Ishikawa (cell line): Measurements from ENCODE around the gene RIOX2.

Source experiments
- CEBPB ChIP-seq: IDR thresholded peaks from 2 replicates; pipeline ENCODE4 v1.6.1; 2012
- CREB1 ChIP-seq: IDR thresholded peaks from 2 replicates; pipeline ENCODE4 v1.6.1; 2012; ENCODE audit warnings: low read depth
- EGR1 ChIP-seq: IDR thresholded peaks from 2 replicates; pipeline ENCODE4 v1.6.1; 2012
- EP300 ChIP-seq: IDR thresholded peaks from 2 replicates; pipeline ENCODE4 v1.6.1; 2012; ENCODE audit warnings: borderline replicate concordance
- NFIC ChIP-seq: IDR thresholded peaks from 2 replicates; pipeline ENCODE4 v1.6.1; 2012
- RAD21 ChIP-seq: IDR thresholded peaks from 2 replicates; pipeline ENCODE4 v1.6.1; 2012; ENCODE audit warnings: low read depth
- TAF1 ChIP-seq: IDR thresholded peaks from 2 replicates; pipeline ENCODE4 v1.6.1; 2012; ENCODE audit warnings: low read depth, mild to moderate bottlenecking
- TCF12 ChIP-seq: IDR thresholded peaks from 2 replicates; pipeline ENCODE4 v1.6.1; 2012; ENCODE audit warnings: low read depth
- TEAD4 ChIP-seq: IDR thresholded peaks from 2 replicates; pipeline ENCODE4 v1.6.1; 2012
- ZBTB7A ChIP-seq: IDR thresholded peaks from 2 replicates; pipeline ENCODE4 v1.6.1; 2012; ENCODE audit warnings: low read depth
- TF ChIP-seq, protein P1 (sequence below): IDR thresholded peaks from 2 replicates; pipeline ENCODE4 v1.6.1; 2012
- TF ChIP-seq, protein P2 (sequence below): IDR thresholded peaks from 2 replicates; pipeline ENCODE4 v1.6.1; 2012
- TF ChIP-seq, protein P3 (sequence below): IDR thresholded peaks from 2 replicates; pipeline ENCODE4 v1.6.1; 2012; ENCODE audit warnings: low read depth, mild to moderate bottlenecking

DNA sequence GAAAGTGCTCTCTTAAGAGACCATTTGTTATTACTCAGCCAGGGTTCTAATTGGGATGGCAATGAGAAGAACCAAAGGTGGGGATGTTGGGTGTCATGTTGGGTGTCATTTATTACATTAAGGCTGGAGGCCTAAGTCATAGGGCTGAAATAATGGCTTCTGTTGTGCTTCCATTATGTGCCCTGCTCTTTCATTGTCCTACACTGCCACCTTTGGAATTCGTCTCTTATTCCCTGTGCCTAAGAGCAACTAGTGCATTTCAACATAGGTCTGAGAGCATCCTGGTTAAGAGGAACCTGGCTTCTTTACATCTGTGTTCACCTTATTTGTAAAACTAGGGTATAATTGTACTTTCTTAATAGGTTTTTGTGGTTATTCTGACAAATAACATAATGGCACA, 32.2 kb downstream of the RIOX2 start:
- no peak for TF ChIP-seq EP300
- TF ChIP-seq, protein P1, sequence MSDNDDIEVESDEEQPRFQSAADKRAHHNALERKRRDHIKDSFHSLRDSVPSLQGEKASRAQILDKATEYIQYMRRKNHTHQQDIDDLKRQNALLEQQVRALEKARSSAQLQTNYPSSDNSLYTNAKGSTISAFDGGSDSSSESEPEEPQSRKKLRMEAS, result no peak
- no peak for TF ChIP-seq CEBPB
- TF ChIP-seq, protein P2, sequence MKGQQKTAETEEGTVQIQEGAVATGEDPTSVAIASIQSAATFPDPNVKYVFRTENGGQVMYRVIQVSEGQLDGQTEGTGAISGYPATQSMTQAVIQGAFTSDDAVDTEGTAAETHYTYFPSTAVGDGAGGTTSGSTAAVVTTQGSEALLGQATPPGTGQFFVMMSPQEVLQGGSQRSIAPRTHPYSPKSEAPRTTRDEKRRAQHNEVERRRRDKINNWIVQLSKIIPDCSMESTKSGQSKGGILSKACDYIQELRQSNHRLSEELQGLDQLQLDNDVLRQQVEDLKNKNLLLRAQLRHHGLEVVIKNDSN, result no peak
- no peak for TF ChIP-seq CREB1
- TF ChIP-seq, protein P3, sequence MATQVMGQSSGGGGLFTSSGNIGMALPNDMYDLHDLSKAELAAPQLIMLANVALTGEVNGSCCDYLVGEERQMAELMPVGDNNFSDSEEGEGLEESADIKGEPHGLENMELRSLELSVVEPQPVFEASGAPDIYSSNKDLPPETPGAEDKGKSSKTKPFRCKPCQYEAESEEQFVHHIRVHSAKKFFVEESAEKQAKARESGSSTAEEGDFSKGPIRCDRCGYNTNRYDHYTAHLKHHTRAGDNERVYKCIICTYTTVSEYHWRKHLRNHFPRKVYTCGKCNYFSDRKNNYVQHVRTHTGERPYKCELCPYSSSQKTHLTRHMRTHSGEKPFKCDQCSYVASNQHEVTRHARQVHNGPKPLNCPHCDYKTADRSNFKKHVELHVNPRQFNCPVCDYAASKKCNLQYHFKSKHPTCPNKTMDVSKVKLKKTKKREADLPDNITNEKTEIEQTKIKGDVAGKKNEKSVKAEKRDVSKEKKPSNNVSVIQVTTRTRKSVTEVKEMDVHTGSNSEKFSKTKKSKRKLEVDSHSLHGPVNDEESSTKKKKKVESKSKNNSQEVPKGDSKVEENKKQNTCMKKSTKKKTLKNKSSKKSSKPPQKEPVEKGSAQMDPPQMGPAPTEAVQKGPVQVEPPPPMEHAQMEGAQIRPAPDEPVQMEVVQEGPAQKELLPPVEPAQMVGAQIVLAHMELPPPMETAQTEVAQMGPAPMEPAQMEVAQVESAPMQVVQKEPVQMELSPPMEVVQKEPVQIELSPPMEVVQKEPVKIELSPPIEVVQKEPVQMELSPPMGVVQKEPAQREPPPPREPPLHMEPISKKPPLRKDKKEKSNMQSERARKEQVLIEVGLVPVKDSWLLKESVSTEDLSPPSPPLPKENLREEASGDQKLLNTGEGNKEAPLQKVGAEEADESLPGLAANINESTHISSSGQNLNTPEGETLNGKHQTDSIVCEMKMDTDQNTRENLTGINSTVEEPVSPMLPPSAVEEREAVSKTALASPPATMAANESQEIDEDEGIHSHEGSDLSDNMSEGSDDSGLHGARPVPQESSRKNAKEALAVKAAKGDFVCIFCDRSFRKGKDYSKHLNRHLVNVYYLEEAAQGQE, result no peak
- no peak for TF ChIP-seq EGR1
- no peak for TF ChIP-seq TAF1
- TF ChIP-seq ZBTB7A, result no peak
- no peak for TF ChIP-seq TCF12
- TF ChIP-seq RAD21, result peak; percentile 27; the same call in 1 of the 2 replicates
- no peak for TF ChIP-seq TEAD4
- no peak for TF ChIP-seq NFIC
